HFFc6 (cell line): ENCODE results near the gene PLD5. TPM values are rescaled to one million over a fixed set of nuclear protein-coding genes. Genes with fewer than 3 reads are reported as not detected.
"Not testable (repeated sequence)": the region's sequence is repeated elsewhere in the genome, so short reads cannot be mapped to it uniquely, and the experiment has no call there.

ENCODE experiments used
- DNase-seq: peaks from one replicate; pipeline ENCODE4 v3.0.0-alpha.2; 2018
- H3K27ac Mint-ChIP-seq: 2 replicates; pipeline ENCODE4 v1.8.0; 2020; ENCODE audit warnings: mild to moderate bottlenecking, mixed read lengths
- H3K27me3 Mint-ChIP-seq: 2 replicates; pipeline ENCODE4 v1.8.0; 2021; ENCODE audit warnings: mild to moderate bottlenecking, moderate library complexity, mixed read lengths; ENCODE audit not compliant: insufficient read depth
- H3K36me3 Mint-ChIP-seq: 2 replicates; pipeline ENCODE4 v1.8.0; 2021; ENCODE audit warnings: low read depth, mixed read lengths
- H3K4me1 Mint-ChIP-seq: 2 replicates; pipeline ENCODE4 v1.8.0; 2020; ENCODE audit warnings: low read depth, mixed read lengths
- H3K4me3 Mint-ChIP-seq: 2 replicates; pipeline ENCODE4 v1.8.0; 2020; ENCODE audit warnings: mild to moderate bottlenecking, moderate library complexity, mixed read lengths
- H3K9me3 Mint-ChIP-seq: 2 replicates; pipeline ENCODE4 v1.8.0; 2020; ENCODE audit warnings: mild to moderate bottlenecking, mixed read lengths
- total RNA-seq, 6 experiments: library from RNA; stranded (reverse); fragmentation: NEBNext Ultra II Directional; extraction: Animal tissue kit (Norgen Biotek cat#: 25700); gene quantifications; 2 replicates in 1 of 6; 3 replicates in 5 of 6; pipeline ENCODE4 v1.2.3, GENCODE V29; 2021
- TF ChIP-seq, protein P1 (sequence below): fragments of 200-600 bp; sonication (generic); IDR thresholded peaks from 2 replicates; pipeline ENCODE4 v1.5.0; 2021; ENCODE audit warnings: antibody characterized with exemption, mild to moderate bottlenecking

The PLD5 gene
- total RNA-seq, 6 experiments from 2014 or later, result not detected

DNA sequence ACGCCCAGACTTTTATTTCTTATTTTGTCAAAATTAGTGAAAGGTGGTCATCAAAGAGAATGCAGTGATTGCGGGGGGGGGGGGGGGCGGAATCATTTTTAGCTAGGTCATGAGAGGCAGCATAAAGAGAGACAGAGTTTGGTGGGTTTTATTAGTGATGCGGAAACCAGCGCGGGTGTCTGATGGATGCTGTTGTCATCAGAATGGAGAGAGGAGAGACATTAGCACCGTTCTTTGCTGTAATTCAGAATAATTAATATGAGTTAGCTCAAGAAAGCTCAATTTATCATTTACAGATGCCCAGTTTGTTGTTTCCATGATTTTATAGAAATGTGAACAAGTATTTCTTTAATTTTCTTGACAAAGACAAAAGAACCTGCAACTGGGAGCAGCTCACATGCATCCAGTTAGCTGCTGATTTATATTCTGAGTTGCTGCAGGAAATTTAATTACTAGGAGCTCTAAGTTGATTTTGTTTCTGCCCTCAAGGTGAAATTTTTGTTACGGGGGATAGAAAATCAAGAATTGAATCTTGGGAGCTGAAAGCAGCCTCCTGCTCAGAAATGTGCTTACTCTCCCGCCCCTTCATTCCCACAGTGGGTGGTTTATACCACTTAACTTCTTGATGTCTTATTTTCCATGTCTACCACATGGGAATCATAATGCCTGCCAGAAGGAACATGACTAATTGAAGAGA lies 392.2 kb downstream of the PLD5 start:
- H3K27me3 Mint-ChIP-seq, result no peaks in the 10 kb centered on the region; the same call in 1 of the 2 replicates
- peaks cover 50% of the 10 kb centered on the region for H3K9me3 Mint-ChIP-seq
- no peaks in the 10 kb centered on the region for H3K36me3 Mint-ChIP-seq
- DNase-seq, result no peak
- TF ChIP-seq, protein P1, sequence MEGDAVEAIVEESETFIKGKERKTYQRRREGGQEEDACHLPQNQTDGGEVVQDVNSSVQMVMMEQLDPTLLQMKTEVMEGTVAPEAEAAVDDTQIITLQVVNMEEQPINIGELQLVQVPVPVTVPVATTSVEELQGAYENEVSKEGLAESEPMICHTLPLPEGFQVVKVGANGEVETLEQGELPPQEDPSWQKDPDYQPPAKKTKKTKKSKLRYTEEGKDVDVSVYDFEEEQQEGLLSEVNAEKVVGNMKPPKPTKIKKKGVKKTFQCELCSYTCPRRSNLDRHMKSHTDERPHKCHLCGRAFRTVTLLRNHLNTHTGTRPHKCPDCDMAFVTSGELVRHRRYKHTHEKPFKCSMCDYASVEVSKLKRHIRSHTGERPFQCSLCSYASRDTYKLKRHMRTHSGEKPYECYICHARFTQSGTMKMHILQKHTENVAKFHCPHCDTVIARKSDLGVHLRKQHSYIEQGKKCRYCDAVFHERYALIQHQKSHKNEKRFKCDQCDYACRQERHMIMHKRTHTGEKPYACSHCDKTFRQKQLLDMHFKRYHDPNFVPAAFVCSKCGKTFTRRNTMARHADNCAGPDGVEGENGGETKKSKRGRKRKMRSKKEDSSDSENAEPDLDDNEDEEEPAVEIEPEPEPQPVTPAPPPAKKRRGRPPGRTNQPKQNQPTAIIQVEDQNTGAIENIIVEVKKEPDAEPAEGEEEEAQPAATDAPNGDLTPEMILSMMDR, result no peak
- no peak overlapping the region for H3K27ac Mint-ChIP-seq
- no peak overlapping the region for H3K4me3 Mint-ChIP-seq
- no peaks in the 10 kb centered on the region for H3K4me1 Mint-ChIP-seq

DNA sequence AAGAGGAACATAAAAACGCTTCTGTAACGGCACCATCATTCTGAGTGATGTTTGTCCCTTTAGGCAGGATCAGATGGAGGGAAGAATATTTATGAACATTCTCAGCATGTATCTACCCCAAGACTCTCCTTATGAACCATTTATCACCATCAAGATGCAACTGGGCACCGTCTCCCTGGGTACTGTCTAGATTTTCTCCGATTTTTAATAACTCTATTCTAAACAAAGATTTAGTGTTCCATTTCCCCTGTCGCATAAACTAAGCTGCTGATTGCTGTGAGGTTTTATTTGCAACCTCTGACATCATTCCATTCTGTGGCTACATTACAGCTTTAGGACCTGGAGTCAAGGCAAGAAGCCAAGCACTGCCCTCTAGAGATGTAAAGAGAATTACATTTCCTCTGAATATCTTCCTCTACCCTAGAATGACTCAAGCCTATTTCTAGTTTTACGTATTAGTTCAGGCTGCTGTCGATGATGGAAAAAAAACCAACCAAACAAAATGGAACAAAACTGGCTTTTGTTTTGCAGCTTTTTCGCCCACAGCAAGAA lies 395.5 kb downstream of the PLD5 start:
- H3K27me3 Mint-ChIP-seq, result no peaks in the 10 kb centered on the region
- TF ChIP-seq, protein P1, result no peak
- H3K4me1 Mint-ChIP-seq, result no peaks in the 10 kb centered on the region
- no peak for DNase-seq
- no peak overlapping the region for H3K27ac Mint-ChIP-seq
- no peaks in the 10 kb centered on the region for H3K36me3 Mint-ChIP-seq
- peaks cover 37% of the 10 kb centered on the region for H3K9me3 Mint-ChIP-seq
- no peak overlapping the region for H3K4me3 Mint-ChIP-seq

DNA sequence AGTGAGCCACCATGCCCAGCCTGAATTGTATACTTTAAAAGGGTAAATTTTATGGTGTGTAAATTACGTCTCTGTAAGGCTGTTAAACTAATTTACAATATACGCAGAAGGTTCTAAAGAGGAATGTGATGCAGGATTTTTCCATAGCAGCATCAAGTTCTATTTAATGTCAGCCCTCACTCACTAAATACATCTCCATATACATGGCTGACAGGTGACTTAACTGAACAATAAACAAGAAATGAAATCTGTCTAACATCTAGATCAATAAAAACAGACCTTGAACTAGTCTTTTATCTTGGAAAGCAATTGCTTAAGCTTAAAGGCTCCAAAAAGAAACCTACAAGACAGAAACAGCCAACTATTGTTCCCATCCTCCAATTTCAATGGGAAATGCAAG lies 404.1 kb downstream of the PLD5 start:
- DNase-seq, result no peak
- no peaks in the 10 kb centered on the region for H3K4me1 Mint-ChIP-seq
- H3K27me3 Mint-ChIP-seq, result no peaks in the 10 kb centered on the region; the same call in 1 of the 2 replicates
- H3K4me3 Mint-ChIP-seq, result no peak overlapping the region
- TF ChIP-seq, protein P1, result no peak
- no peaks in the 10 kb centered on the region for H3K36me3 Mint-ChIP-seq
- H3K9me3 Mint-ChIP-seq, result peaks cover 33% of the 10 kb centered on the region
- no peak overlapping the region for H3K27ac Mint-ChIP-seq

DNA sequence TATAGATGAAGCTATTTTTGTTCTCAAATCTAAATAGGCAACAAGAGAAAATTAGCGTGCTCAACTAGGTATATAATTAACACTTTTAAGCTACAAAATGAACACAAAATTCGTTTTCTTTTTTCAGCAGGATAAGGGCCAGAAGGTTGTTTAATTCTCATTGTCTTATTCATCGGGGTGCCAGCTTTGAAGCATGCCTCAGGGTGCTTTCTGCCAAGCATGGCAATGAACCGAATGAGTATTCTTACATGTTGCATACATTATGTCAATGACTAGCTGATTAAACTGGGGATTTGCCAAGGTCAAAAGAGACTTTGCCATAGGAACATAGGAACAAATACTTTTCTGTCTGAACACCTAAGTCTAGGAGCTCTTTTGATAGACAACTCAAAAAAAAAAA lies 423.6 kb downstream of the PLD5 start:
- peaks cover 29% of the 10 kb centered on the region for H3K9me3 Mint-ChIP-seq
- no peaks in the 10 kb centered on the region for H3K4me1 Mint-ChIP-seq
- no peak overlapping the region for H3K27ac Mint-ChIP-seq
- no peak overlapping the region for H3K4me3 Mint-ChIP-seq
- TF ChIP-seq, protein P1, result no peak
- 0 out of 2 replicates have a peak, but pooled peaks cover 6% of the 10 kb centered on the region for H3K36me3 Mint-ChIP-seq
- H3K27me3 Mint-ChIP-seq, result no peaks in the 10 kb centered on the region
- no peak for DNase-seq

DNA sequence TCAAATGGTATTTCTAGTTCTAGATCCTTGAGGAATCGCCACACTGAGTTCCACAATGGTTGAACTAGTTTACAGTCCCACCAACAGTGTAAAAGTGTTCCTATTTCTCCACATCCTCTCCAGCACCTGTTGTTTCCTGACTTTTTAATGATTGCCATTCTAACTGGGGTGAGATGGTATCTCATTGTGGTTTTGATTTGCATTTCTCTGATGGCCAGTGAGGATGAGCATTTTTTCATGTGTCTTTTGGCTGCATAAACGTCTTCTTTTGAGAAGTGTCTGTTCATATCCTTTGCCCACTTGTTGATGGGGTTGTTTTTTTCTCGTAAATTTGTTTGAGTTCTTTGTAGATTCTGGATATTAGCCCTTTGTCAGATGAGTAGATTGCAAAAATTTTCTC lies 427.2 kb downstream of the PLD5 start:
- peaks cover 24% of the 10 kb centered on the region for H3K9me3 Mint-ChIP-seq
- H3K4me3 Mint-ChIP-seq, DNase-seq, H3K36me3 Mint-ChIP-seq, H3K27me3 Mint-ChIP-seq, H3K4me1 Mint-ChIP-seq, H3K27ac Mint-ChIP-seq: not testable (repeated sequence)

DNA sequence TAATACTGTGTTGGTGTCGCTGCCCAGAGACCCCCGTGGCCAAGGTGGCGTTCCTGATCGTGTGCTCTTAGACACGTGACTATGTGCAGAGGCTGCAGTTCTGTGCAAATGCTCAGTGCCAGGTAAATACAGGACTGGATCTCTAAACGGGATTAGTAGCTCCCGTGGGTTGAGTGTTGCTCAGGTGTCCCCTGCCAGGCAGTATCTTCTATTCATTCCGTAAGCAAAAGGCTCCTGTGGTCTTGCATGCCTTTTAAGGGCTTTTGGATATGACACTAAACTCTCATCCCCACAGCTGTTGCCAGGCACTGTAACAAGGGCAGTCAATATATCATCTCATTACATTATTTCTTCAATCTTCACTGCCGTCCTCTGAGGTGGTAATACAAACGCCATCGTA lies 431.4 kb downstream of the PLD5 start:
- no peak overlapping the region for H3K4me3 Mint-ChIP-seq
- H3K4me1 Mint-ChIP-seq, result no peaks in the 10 kb centered on the region
- no peak for DNase-seq
- H3K36me3 Mint-ChIP-seq, result 0 out of 2 replicates have a peak, but pooled peaks cover 4% of the 10 kb centered on the region
- TF ChIP-seq, protein P1, result no peak
- peaks cover 9% of the 10 kb centered on the region for H3K9me3 Mint-ChIP-seq
- no peak overlapping the region for H3K27ac Mint-ChIP-seq
- no peaks in the 10 kb centered on the region; the same call in 1 of the 2 replicates for H3K27me3 Mint-ChIP-seq
